ENCODE measurements around the gene LRRC75B. TPM values are rescaled to one million over a fixed set of nuclear protein-coding genes. Genes with fewer than 3 reads are reported as not detected.

The LRRC75B gene
- total and polyA plus RNA-seq, 9 of the 15 experiments (the other 6 are each of a cell fraction or from before 2014, with no cell fraction given), result 0.10 to 2.8 (median 1.0) TPM; not detected in 1

GRCh38 chr22:24541681-24542515, 51.0 kb downstream of the LRRC75B start (continued):
- TF ChIP-seq ZBTB11 (CRISPR knock-in tag; IDR thresholded peaks at IDR 0.05) (no peak), STAT6 (CRISPR knock-in tag; IDR thresholded peaks at IDR 0.05) (no peak), E2F6 (IDR thresholded peaks at IDR 0.05; ENCODE audit: borderline replicate concordance in 1 of 2, extremely low read depth in 1 of 2, insufficient read depth in 1 of 2, insufficient read length in 1 of 2, low read depth in 1 of 2, low read length in 1 of 2, poor library complexity in 1 of 2, severe bottlenecking in 1 of 2) (no peak), POLR2G (IDR thresholded peaks at IDR 0.05; ENCODE audit: low read depth, low read length) (no peak), NRF1 (conservative IDR thresholded peaks at IDR 0.05 in 1 of 2, IDR thresholded peaks at IDR 0.05 in 1 of 2) (no peak), RBBP5 (IDR thresholded peaks at IDR 0.05; ENCODE audit: borderline replicate concordance, insufficient read depth, low read length, poor library complexity, severe bottlenecking) (no peak), ZNF551 (CRISPR knock-in tag; IDR thresholded peaks at IDR 0.05) (no peak)
